A673 (cell line): Measurements from ENCODE around the gene KPNA1.

Experiments used
- CTCF ChIP-seq: fragments of 300-800, 200-600 bp; sonication (generic); conservative IDR thresholded peaks from 2 replicates; pipeline ENCODE4 v1.5.1; 2017; ENCODE audit warnings: low read depth, mild to moderate bottlenecking, antibody characterized with exemption, low read length, moderate library complexity, mixed read lengths
- EZH2 ChIP-seq: fragments of 200-600 bp; sonication (generic); IDR thresholded peaks from 2 replicates; pipeline ENCODE4 v1.6.1; 2017; ENCODE audit warnings: borderline replicate concordance, low read depth, mild to moderate bottlenecking, mixed read lengths, antibody characterized with exemption, low read length; ENCODE audit not compliant: poor library complexity, severe bottlenecking

- TF ChIP-seq CTCF (no peak), EZH2 (no peak)
Measured at GRCh38 chr3:122395582-122395981, 119.2 kb downstream of the KPNA1 start.
